Measurements from ENCODE around the gene BEST1. TPM values are rescaled to one million over a fixed set of nuclear protein-coding genes. Genes with fewer than 3 reads are reported as not detected.
"Not testable (repeated sequence)": the region's sequence is repeated elsewhere in the genome, so short reads cannot be mapped to it uniquely, and the experiment has no call there.

The BEST1 gene
- total RNA-seq, 1 donor from 2014 or later: 1.6 TPM

DNA sequence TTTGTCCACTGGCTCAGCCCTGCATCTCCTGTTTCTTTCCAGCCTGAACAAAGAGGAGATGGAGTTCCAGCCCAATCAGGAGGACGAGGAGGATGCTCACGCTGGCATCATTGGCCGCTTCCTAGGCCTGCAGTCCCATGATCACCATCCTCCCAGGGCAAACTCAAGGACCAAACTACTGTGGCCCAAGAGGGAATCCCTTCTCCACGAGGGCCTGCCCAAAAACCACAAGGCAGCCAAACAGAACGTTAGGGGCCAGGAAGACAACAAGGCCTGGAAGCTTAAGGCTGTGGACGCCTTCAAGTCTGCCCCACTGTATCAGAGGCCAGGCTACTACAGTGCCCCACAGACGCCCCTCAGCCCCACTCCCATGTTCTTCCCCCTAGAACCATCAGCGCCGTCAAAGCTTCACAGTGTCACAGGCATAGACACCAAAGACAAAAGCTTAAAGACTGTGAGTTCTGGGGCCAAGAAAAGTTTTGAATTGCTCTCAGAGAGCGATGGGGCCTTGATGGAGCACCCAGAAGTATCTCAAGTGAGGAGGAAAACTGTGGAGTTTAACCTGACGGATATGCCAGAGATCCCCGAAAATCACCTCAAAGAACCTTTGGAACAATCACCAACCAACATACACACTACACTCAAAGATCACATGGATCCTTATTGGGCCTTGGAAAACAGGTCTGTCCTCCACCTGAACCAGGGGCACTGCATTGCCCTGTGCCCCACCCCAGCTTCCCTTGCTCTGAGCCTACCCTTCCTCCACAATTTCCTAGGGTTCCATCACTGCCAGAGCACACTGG is 12.3 kb downstream of the BEST1 start:
- no peak for FAIRE-seq
- no peak for DNase-seq (ENCODE audit: low spot score in 2 of 2)

DNA sequence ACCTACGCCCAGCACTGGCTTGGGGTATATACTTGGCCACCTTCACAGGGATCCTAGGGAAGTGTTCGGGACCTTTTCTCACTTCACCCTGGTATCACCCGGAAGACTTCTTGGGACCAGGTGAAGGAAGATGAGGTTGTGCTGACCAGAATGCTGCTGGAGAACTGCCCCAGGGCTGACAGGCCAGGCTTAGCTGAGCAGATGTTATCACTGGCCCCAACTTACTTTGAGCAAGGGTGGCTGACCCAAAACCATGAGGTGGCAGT is 12.8 kb downstream of the BEST1 start:
- DNase-seq (ENCODE audit: low spot score in 2 of 2) (no peak), FAIRE-seq (no peak)

DNA sequence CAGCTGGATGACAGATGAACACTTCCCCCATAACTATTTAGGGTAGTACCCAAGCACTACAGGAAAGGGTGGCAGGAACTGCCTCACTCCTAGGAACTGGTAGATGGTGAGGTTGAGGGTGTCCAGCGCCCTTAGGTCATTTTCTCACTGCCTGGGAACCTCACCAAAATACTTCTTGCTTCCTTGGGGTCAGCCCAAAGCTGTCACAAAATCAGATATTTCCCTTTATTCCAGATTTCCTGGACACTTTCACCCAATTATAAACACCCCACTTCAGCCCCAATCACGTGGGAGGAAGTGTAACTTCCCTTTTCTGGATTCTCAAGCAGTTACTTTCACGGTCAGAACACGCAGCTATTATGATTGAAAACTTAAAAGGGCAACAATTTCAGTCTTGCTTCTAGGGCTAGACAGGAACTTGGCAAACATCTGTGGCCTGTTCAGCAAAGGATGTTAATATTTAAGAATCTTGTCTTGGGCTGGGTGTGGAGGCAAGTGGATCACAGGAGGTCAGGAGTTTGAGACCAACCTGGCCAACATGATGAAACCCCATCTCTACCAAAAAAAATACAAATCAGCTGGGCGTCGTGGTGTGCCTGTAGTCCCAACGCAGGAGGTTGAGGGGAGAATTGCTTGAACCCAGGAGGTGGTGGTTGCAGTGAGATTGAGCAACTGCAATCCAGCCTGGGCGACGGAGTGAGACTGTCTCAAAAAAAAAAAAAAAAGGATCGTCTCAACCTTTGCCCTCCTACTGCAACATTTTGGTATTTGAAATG is 13.3 kb downstream of the BEST1 start:
- FAIRE-seq (no peak), DNase-seq (ENCODE audit: low spot score in 2 of 2) (no peak)

DNA sequence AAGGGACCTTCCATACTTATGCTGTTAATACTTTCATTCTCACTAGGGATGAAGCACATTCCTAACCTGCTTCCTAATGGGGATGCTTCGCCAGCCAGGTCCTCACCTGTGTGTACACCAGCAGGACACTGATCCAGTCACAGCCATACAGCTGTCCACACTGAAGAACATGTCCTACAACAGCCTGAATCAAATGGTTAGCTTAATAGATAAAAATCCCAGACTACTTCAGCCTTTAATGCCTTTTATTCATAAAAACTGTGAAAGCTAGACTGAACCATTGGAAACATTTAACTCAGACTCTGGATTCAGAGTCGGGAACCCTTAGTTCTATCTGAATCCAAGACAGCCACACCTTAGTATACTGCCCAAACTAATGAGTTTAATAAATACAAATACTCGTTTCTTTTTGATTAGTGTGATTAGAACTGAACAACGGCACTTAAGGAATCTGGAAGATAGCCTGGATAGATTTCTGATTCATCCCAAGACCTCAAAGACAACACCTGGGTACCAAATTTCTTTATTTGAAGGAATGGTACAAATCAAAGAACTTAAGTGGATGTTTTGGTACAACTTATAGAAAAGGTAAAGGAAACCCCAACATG is 14.0 kb downstream of the BEST1 start:
- DNase-seq (ENCODE audit: low spot score in 2 of 2) (no peak), FAIRE-seq (no peak)

DNA sequence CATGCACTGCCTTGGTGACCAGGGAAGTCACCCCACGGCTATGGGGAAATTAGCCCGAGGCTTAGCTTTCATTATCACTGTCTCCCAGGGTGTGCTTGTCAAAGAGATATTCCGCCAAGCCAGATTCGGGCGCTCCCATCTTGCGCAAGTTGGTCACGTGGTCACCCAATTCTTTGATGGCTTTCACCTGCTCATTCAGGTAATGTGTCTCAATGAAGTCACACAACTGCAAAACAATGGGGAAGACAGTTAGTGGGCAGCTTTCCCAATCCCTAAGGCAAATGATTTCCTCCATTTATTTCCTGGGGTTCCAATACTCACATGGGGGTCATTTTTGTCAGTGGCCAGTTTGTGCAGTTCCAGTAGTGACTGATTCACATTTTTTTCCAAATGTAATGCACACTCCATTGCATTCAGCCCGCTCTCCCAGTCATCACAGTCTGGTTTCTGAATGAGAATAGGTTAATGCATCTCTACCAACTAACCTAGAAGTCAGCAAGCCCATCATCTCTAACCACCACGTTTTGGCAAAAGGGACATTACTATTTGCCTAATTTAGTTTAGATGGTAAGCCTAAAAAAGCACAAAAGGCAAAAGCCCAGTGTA is 14.6 kb downstream of the BEST1 start:
- DNase-seq (ENCODE audit: low spot score in 2 of 2); FAIRE-seq: not testable (repeated sequence)

DNA sequence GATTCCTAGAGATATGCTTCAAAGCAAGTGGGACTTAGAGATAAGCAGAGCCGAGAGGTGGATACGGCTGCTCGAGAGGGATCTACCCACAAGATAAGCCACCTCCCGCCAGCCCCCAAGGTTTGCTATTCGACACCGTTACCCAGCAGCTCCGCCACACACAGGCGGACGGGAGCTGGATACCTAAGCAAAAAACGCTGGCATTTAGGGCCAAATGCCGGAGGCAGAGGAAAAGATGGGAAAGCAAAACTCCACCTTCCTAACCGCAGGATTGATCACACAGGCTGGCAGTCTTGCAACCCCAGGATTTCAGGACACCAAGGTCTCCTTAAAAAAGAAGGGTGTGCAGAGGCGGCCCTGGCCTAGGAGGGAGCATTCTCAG is 16.6 kb downstream of the BEST1 start:
- no peak for FAIRE-seq
- no peak for DNase-seq (ENCODE audit: low spot score in 2 of 2)

DNA sequence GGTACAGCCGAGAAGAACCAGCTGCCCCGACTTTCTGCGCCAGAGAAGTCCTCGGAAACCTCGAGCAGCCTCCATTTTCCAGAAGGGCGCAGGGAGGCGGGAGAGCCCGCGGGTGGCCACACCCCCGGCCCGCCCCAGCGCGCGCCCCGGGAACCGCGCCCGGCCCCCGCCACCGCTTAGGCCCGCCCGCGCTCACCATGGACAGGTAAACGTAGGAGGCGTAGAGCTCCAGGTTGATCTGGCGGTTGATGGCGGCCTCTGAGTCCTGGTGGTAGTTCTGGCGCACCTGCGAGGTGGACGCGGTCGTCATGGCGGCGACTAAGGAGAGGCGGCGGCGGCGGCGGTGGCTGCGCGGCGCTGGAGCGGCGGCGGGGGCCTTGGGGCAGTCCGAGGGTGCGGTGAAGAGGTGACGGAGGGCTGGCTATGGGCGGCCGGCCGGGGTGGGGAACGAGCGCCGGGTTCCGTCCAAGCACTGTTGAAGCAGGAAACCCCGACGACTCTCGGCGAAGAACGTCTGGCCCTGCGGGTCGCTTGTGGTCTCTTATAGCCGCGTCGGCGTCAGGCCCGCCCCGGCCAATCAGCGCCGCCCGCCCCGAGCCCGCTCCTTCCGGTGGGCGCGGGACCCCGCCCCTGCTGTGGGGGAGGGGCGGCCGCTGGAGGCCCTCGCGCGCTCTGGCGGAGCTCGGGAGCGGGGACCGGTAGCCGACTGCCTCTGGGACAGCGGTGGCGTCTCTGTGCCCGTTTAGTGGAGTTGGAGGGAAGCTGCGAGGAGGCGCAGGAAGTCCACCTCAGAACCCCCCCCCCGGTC is 17.2 kb downstream of the BEST1 start, which contains the start of gene FTH1:
Gene FTH1 (minus strand): TSS at position 519 of the 808 bp plus-strand sequence. CDS start 209 bp downstream, at position 310.
- DNase-seq (ENCODE audit: low spot score in 2 of 2): peak; percentile 89 to 93
- FAIRE-seq: no peak

DNA sequence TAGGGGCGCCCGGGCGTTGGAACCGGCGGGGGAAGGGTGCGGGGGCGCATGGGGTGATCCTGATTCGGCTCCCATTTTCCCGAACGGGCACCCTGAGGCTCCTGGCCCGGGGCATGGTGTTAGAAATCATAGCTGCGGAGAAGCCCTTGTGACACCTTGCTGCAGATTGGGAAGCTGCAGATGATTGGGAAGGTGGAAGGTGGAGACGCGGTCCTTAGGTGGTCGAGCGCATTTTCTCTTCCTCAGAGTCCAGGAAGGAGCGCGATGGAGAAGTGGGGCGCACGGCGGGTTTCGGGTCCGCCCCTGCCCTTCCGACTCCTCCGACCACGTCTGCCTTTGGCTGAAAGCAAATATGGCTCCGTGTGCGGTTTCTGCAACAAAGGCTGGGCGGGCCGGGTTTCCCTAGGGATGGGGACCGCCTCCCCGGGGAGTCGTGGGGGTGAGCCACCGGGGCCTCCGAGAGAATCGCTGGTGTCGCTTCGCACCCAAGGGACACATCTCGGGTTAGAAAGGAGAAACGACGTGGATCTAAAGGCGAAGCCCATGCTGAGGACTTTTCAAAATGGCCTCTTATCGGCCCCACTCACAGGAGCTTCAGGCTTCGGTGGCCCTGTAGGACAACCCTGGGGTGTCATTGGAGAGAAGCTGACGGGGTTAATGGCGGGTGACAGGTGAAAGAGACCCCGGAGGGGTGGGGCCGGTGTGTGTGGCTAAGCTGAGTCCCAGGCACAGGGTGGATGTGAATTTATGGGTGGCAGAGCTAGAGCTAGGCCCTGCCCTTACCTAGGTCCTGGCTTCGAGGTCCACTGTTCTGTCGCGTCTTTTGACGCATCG is 18.0 kb downstream of the BEST1 start:
- no peak for DNase-seq (ENCODE audit: low spot score in 2 of 2)
- no peak for FAIRE-seq

DNA sequence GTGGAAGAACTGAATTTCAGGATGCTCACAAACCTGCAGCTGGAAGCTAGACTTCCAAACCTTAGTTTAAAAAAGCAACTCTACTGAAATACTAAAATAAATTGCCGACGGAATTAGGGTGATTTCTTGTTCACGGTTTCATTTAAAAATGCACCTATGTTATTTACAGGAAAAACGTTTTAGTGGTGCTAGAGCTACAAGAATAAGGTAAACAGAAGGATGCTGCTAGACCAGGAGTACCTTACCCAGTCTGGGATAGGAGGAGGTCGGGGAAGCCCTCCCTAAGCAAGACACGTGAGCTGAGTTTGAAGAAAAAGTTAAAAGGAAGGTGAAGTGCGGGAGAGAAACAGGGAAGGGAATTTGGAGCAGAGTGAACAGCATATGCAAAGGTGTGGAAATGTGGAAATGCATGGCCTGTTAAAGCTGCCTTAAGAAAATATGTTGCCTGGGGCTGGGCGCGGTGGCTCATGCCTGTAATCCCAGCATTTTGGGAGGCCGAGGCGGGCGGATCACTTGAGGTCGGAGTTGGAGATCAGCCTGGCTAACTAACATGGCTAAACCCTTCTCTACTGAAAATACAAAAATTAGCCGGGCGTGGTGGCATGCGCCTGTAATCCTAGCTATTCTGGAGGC is 18.7 kb downstream of the BEST1 start:
- no peak for DNase-seq (ENCODE audit: low spot score in 2 of 2)

DNA sequence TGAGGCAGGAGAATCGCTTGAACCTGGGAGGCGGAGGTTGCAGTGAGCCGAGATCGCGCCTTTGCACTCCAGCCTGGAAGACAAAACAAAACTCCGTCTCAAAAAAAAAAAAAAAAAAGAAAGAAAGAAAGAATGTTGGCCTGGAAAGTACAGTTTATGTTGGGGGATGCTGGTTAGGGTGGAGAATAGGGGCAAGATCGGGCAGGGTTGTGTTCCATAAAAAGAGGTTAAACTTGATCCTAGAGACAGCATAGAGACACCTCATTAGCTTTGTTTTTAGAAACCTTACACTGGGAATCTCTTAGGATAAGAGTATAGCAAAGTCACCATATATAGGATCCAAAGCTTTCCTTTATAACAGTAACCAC is 19.2 kb downstream of the BEST1 start:
- DNase-seq (ENCODE audit: low spot score in 2 of 2) (no peak), FAIRE-seq (no peak)

More for the DNA sequence above, 18.7 kb downstream of the BEST1 start:
- FAIRE-seq: no peak

DNA sequence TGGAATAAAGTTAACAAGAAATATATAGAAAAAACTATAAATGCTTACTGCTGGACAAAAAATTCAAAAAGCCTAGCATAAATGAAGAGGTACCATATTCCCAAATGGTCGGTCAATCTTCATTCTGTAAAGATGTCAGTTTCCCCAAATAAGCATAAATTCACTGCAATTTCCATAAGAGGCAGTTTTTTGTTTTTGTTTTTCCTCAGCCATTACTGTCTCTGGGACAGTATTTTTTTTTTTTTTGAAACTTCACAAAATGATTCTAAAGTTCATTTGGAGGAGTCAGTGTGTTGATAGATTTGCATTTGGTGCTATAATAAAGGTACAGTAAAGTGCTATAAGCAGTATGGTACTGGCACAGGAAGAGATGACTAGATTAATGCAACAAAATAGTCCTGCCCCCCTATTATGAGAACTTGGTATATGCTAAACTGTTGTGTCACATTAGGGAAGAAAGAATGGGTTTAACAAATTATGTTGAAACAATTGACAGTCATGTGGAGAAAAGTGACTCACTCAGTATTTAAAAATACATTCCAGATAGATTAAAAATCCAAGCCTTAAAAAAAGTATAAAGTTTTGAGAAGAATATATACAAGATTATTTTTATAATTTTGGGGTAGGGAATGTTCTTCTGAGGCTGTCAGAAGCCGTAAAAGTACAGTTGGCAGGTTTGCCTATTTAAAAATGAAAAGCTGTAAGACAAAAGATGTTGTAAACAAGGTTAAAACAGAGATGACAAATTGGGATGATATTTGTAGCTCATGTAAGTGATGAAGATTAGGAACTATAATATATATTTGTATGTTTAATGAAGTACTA is 19.9 kb downstream of the BEST1 start:
- DNase-seq (ENCODE audit: low spot score in 2 of 2) (no peak), FAIRE-seq (no peak)

DNA sequence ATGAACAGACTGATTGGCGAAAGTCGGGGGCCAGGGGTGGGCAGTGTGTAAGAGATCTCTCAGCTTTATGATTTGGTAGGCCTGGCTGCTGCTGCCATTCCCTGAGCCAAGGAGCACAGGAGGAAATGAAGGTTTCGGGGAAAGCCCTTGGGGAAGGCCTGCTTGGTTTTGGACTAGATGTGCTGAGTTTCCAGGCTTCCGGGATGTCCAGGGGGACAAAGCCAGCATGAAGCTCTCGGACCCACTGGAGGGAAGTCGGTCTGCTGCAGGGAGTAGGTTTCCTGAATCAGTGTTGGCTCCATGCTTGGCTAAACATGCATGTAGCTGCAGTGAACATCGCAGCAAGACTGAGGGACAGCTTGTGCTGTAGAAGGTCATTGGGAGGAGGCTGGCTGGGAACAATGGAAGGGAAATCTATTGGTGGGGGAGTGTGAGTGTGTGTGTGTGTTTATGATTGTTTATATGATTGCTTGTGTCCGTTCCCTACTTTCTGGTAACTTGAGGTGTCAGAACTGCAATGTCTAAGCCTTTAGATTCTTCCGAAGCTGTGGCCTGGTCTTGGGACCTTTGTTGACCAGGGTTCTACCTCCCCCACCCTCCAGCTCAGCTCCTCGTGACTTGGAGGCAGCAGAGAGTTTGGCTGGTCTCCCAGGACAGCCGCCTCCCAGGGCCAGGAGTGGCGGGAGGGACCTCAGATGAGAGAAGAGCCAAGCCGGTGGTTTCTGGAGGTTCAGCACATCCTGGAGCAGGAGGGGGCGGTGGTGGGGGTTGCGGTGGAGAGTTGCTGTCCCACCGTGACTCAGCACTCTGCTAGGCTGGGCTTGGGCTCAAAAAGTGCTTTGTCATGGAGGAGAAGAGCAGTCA is 21.3 kb downstream of the BEST1 start:
- FAIRE-seq (no peak), DNase-seq (ENCODE audit: low spot score in 2 of 2) (peak; percentile 71 to 74)

DNA sequence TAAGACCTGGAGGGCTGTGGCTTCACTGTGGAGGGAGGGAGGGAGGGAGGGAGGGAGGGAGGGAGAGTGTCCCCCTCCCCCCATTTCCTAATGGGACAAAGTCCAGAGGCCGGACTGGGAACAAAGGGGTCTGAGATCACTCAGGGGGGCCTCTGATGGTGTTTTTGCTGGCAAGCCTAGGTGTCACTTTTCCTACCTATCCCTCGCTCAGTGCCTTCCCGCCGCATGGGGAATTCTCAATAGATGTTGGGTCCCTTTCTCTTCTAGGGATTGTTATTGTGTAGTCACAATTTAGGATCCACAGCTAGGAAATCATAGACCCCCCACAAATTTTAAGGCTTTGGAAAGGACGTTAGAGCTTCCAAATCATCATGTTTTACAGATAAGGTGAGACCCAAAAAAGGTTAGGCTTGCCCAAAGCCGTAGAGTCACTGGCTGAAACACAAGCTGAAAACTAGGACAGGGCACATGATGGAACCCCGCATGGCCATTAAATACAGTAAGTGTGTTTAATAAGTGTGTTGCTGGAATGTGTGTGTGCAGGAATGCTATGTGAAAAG is 22.0 kb downstream of the BEST1 start:
- DNase-seq (ENCODE audit: low spot score in 2 of 2) (no peak), FAIRE-seq (no peak)

DNA sequence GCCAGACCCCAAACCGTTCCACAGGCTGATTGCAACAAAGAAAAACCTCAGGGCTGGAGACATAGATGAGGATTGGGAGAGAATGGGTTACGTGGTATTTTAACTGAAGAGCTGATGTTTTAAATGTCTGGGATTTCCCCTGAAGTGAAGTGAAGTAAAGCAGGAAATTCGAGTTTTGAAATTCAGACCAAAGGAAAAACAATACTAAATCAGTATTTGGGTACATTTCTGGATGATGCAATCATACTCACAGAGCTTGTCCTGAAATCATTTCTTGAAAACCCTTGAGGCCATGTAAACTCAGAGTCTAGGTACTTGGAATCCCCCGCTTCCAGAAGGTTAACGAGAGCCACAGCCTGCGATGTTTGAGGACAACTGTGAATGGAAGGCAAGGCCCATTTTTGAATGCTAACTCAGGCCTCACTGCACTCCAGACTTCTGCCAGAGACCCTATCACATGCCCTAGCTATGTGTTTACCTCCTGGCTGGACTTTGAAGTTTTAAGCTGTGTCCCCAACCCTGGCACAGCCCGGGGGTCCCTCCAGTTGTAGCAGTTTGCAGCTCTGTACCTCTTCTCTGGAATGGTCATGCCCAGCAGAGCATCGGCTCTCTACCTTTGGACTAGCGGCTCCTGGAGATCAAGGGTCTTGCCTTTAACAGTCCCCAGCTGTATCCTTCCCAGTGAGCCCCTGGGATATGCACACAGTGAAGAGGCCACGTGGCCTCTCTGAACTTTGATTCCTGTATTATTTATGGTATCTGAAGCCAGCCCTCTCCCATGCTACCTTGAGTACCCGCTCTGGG is 22.7 kb downstream of the BEST1 start:
- no peak for DNase-seq (ENCODE audit: low spot score in 2 of 2)
- no peak for FAIRE-seq

DNA sequence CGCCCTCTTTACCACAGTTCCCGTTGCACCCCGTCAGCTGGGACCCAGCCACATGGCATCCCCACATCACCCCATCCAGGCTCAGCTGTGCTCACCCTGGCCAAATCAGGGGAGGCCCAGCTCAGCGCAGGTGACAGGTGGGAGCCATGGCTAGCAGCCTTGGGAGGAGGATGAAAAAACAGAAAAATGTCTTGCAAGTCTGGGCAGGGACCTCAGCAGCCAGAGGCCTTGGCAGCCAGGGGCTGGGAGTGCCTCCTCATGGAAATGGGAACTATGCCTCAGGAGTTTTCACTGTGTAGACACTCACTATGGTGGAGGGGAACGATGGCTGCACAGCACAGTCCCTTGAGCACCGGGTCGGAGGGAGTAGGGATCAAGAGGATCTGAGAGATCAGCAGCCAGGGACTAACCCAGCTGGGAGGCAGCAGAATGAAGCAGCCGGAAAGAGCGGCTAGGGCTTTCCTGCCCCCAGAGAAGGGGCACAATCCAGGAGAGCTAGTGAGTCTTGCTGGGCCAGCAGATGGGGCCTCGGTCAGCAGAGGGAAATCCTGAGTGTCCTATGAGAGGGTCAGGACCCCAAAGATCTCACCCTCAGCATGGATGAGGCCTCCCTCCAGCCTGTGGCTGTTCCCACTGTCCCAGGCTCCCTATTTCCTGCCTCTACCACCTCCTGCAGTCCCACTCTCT is 23.5 kb downstream of the BEST1 start:
- FAIRE-seq (no peak), DNase-seq (ENCODE audit: low spot score in 2 of 2) (no peak)
